ENCODE measurements around the gene UGP2. TPM values are rescaled to one million over a fixed set of nuclear protein-coding genes. Genes with fewer than 3 reads are reported as not detected.

Gene UGP2
- total RNA-seq, 1 experiment from 2014 or later = 883 TPM

DNA sequence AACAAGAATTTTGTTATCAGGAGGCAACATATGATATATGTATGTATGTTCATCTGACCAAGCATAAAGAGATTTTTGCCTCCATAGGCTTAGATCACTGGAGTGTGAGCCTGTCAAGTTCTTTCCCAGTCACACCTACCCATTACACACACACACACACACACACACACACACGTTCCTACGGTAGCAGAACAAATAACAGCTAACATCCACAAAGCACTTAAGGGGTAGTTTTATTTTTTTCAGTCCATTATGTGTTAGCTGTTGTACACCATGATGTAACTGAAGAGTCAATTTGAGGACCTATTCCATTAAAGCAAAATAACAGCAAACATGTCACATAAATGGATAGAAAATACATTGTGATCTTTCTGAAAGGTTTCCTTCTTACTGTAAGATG, 39.5 kb downstream of the UGP2 start:
- Mint-ChIP-seq H3K9me3 (no peaks in the 10 kb centered on the region), H3K27ac (peak overlapping the region in 2 of 3 experiments; percentile 72 to 85; a peak in 5 of 7 replicates), H3K4me3 (no peak overlapping the region), H3K4me1 (peaks cover 55 to 75% of the 10 kb centered on the region in 2 experiments), H3K27me3 (ENCODE audit: low read depth) (no peaks in the 10 kb centered on the region), H3K36me3 (ENCODE audit: insufficient read depth in 1 of 3, low read depth in 3 of 3) (peaks cover 53 to 85% (median 80%) of the 10 kb centered on the region in 3 experiments)
- Histone ChIP-seq H2AK5ac (ENCODE audit: insufficient read length, low read length) (no peak overlapping the region), H4K91ac (ENCODE audit: insufficient read length, low read depth, low read length) (no peak overlapping the region), H3K18ac (ENCODE audit: insufficient read length, low read depth, low read length) (no peak overlapping the region), H3K4me1 (ENCODE audit: insufficient read depth, low read length) (peaks cover 3% of the 10 kb centered on the region; the same call in 1 of the 2 replicates), H3K4ac (ENCODE audit: low read depth, low read length) (no peak overlapping the region), H3K23me2 (ENCODE audit: insufficient read length, low read depth, low read length, poor library complexity, severe bottlenecking) (no peaks in the 10 kb centered on the region), H3K27me3 (ENCODE audit: insufficient read depth, low read length) (no peaks in the 10 kb centered on the region), H2BK120ac (ENCODE audit: low read depth, low read length, poor library complexity, severe bottlenecking) (no peak overlapping the region), H3K56ac (ENCODE audit: insufficient read length, low read depth, low read length) (no peak overlapping the region), H3K23ac (ENCODE audit: insufficient read length, low read depth, low read length) (no peak overlapping the region), H4K5ac (ENCODE audit: insufficient read length, low read depth, low read length) (no peak overlapping the region), H3K79me1 (ENCODE audit: insufficient read depth, low read depth, low read length, poor library complexity, severe bottlenecking) (peaks cover 3% of the 10 kb centered on the region), H3T11ph (ENCODE audit: low read length) (no peak overlapping the region), H2BK20ac (ENCODE audit: low read depth, low read length, poor library complexity, severe bottlenecking) (no peak overlapping the region), H2BK12ac (ENCODE audit: insufficient read length, low read depth, low read length) (no peak overlapping the region), H2BK5ac (ENCODE audit: insufficient read length, low read length) (no peak overlapping the region), H3K27ac (ENCODE audit: insufficient read length, low read depth, low read length) (no peak overlapping the region), H4K20me1 (ENCODE audit: control insufficient read depth, insufficient read depth, insufficient read length) (no peaks in the 10 kb centered on the region), H3K9ac (ENCODE audit: extremely low read depth, insufficient read length, low read length) (no peak overlapping the region), H2AFZ (ENCODE audit: low read length) (no peak overlapping the region), H3K4me2 (ENCODE audit: insufficient read depth, insufficient read length, low read length) (no peak overlapping the region), H3K79me2 (ENCODE audit: insufficient read depth, low read length) (peaks cover 5% of the 10 kb centered on the region; the same call in 1 of the 2 replicates), H4K8ac (replicated peaks; ENCODE audit: insufficient read length, low read depth, low read length) (no peak overlapping the region), H3K9me3 (ENCODE audit: control insufficient read depth, low read depth, low read length) (no peaks in the 10 kb centered on the region), H3K14ac (ENCODE audit: insufficient read depth, low read length) (no peak overlapping the region), H2BK15ac (ENCODE audit: low read depth, low read length) (no peak overlapping the region)
- TF ChIP-seq, protein P1, sequence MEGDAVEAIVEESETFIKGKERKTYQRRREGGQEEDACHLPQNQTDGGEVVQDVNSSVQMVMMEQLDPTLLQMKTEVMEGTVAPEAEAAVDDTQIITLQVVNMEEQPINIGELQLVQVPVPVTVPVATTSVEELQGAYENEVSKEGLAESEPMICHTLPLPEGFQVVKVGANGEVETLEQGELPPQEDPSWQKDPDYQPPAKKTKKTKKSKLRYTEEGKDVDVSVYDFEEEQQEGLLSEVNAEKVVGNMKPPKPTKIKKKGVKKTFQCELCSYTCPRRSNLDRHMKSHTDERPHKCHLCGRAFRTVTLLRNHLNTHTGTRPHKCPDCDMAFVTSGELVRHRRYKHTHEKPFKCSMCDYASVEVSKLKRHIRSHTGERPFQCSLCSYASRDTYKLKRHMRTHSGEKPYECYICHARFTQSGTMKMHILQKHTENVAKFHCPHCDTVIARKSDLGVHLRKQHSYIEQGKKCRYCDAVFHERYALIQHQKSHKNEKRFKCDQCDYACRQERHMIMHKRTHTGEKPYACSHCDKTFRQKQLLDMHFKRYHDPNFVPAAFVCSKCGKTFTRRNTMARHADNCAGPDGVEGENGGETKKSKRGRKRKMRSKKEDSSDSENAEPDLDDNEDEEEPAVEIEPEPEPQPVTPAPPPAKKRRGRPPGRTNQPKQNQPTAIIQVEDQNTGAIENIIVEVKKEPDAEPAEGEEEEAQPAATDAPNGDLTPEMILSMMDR (conservative IDR thresholded peaks at IDR 0.05) = no peak
- WGBS (ENCODE audit: extremely low coverage, insufficient read length, low lambda C conversion rate) = no CpG with 5 or more reads among the region's 2 CpGs
- no peak for DNase-seq

All from H9 (cell line).